OCI-LY7 (cell line): ENCODE results near the gene ZNF341. TPM values are rescaled to one million over a fixed set of nuclear protein-coding genes. Genes with fewer than 3 reads are reported as not detected.

ENCODE experiments used
- BruUV-seq: library from RNA; stranded (reverse); fragments of 400-500 nt; replicated peaks from 2 replicates; lab custom pipeline; 2021; lab: Mats Ljungman, UMichigan
- CTCF ChIA-PET: fragments of 300-600 bp; sonication (Branson Sonifier 250); formaldehyde crosslinking; loops from one replicate; lab custom pipeline; 2022; ENCODE audit warnings: antibody characterized with exemption; ENCODE audit not compliant: unreplicated experiment; lab: Charles Lee
- POLR2A ChIA-PET: fragments of 300-600 bp; sonication (Branson Sonifier 250); formaldehyde crosslinking; loops from one replicate; lab custom pipeline; 2022; ENCODE audit warnings: antibody characterized with exemption; lab: Charles Lee
- DNase-seq: peaks from one replicate; pipeline ENCODE4 v3.0.0-alpha.2; 2015; ENCODE audit warnings: low spot score
- H2AFZ ChIP-seq: fragments of 200-600 bp; sonication (generic), shearing (Covaris generic); 2 replicates; pipeline ENCODE4 v1.6.1; 2014; ENCODE audit warnings: mild to moderate bottlenecking, antibody characterized with exemption, low read length, moderate library complexity
- H3K27ac ChIP-seq: fragments of 200-600 bp; sonication (generic); 2 replicates; pipeline ENCODE4 v1.5.1; 2014; ENCODE audit warnings: mixed run types, low read depth, mild to moderate bottlenecking, moderate library complexity, low read length, inconsistent platforms; ENCODE audit not compliant: poor library complexity, severe bottlenecking
- H3K36me3 ChIP-seq: fragments of 200-600 bp; sonication (generic); 2 replicates; pipeline ENCODE4 v1.6.1; 2014; ENCODE audit warnings: mild to moderate bottlenecking, antibody characterized with exemption, low read length, moderate library complexity, mixed read lengths; ENCODE audit not compliant: insufficient read depth
- H3K4me1 ChIP-seq: fragments of 200-600 bp; sonication (generic); 2 replicates; pipeline ENCODE4 v1.5.1; 2014; ENCODE audit warnings: mild to moderate bottlenecking, low read length; ENCODE audit not compliant: insufficient read depth, poor library complexity, severe bottlenecking
- H3K4me2 ChIP-seq: fragments of 200-600 bp; sonication (generic); 2 replicates; pipeline ENCODE4 v1.6.1; 2014; ENCODE audit warnings: mild to moderate bottlenecking, low read length
- H3K4me3 ChIP-seq: fragments of 200-600 bp; sonication (generic); 2 replicates; pipeline ENCODE4 v1.5.1; 2014; ENCODE audit warnings: mild to moderate bottlenecking, low read depth, low read length; ENCODE audit not compliant: poor library complexity, severe bottlenecking
- H3K79me2 ChIP-seq: fragments of 200-600 bp; sonication (generic); 2 replicates; pipeline ENCODE4 v1.6.1; 2016; ENCODE audit warnings: low read depth, mild to moderate bottlenecking, low read length, moderate library complexity, mixed read lengths; ENCODE audit not compliant: insufficient read depth
- H3K9me2 ChIP-seq: fragments of 200-600 bp; sonication (generic); 2 replicates; pipeline ENCODE4 v1.6.1; 2016; ENCODE audit warnings: mild to moderate bottlenecking, low read length, mixed read lengths; ENCODE audit not compliant: insufficient read depth
- H3K9me3 ChIP-seq: fragments of 200-600 bp; sonication (generic); 2 replicates; pipeline ENCODE4 v1.6.1; 2014; ENCODE audit warnings: mild to moderate bottlenecking, mixed run types, low read length, mixed read lengths
- H4K20me1 ChIP-seq: fragments of 200-600 bp; sonication (generic); 2 replicates; pipeline ENCODE4 v1.6.1; 2014; ENCODE audit warnings: mild to moderate bottlenecking, antibody characterized with exemption, low read length, moderate library complexity, mixed read lengths; ENCODE audit not compliant: insufficient read depth
- CTCF ChIP-seq: fragments of 200-600 bp; sonication (generic); conservative IDR thresholded peaks from 2 replicates; pipeline ENCODE4 v1.5.1; 2014; ENCODE audit warnings: mild to moderate bottlenecking, antibody characterized with exemption, low read length, moderate library complexity, mixed read lengths
- EZH2phosphoT487 ChIP-seq: fragments of 200-600 bp; sonication (generic); IDR thresholded peaks from 2 replicates; pipeline ENCODE4 v1.6.1; 2018; ENCODE audit warnings: low read depth, borderline replicate concordance, mild to moderate bottlenecking, mixed run types, antibody characterized with exemption, low read length, moderate library complexity, mixed read lengths
- intact Hi-C: fragments of 100-400 bp; cut with micrococcal nuclease; formaldehyde crosslinking; loops from one replicate; pipeline ENCODE4 v1.10.0; 2022; ENCODE audit not compliant: unreplicated experiment
- total RNA-seq, 2 experiments: library from RNA; depleted of rRNA in 1 of 2; stranded (reverse); fragments of >200 nt in 1 of 2; shearing (Covaris generic) in 1 of 2; gene quantifications; 2 replicates each; pipeline ENCODE4 v1.2.3, GENCODE V29; 2014 to 2022

The ZNF341 gene
- total RNA-seq, 2 experiments from 2014 or later: 3.2 to 7.7 TPM

DNA sequence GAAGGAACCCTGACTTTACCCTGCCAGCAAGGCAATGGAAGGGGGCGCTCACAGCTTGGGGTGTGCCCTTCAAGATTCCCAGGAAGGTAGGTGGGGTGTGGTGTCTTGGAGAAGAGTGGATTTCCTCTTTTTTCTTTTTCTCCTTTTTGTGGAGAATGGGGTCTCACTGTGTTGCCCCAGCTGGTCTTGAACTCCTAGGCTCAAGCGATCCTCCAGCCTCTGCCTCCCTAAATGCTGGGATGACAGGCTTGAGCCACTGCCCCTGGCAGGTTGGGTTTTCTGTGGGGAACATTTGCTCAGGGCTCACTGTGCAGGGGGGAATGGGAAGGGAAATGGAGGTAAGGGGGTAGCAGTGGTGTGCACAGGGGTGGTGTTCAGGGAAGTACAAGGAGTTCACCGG is 4.0 kb upstream of the ZNF341 start:
- intact Hi-C loops: no loop called here
- Histone ChIP-seq H2AFZ (no peak overlapping the region), H3K9me3 (no peaks in the 10 kb centered on the region), H3K4me2 (no peak overlapping the region), H3K4me1 (peaks cover 11% of the 10 kb centered on the region), H3K79me2 (no peaks in the 10 kb centered on the region), H4K20me1 (no peaks in the 10 kb centered on the region), H3K4me3 (no peak overlapping the region), H3K27ac (no peak overlapping the region), H3K36me3 (no peaks in the 10 kb centered on the region), H3K9me2 (no peaks in the 10 kb centered on the region)
- no TSS peak for BruUV-seq
- no peak for TF ChIP-seq CTCF
- ChIA-PET POLR2A (interaction anchor here (1.0 kb wide), 1 partner anchor 7 kb away, joined by 4 read pairs; the partner anchor contains the start of gene PXMP4), CTCF (interaction anchor here (0.6 kb wide), 1 partner anchor 284 kb away, joined by 3 read pairs; the partner anchor contains the start of gene SNTA1)
- DNase-seq: no peak

DNA sequence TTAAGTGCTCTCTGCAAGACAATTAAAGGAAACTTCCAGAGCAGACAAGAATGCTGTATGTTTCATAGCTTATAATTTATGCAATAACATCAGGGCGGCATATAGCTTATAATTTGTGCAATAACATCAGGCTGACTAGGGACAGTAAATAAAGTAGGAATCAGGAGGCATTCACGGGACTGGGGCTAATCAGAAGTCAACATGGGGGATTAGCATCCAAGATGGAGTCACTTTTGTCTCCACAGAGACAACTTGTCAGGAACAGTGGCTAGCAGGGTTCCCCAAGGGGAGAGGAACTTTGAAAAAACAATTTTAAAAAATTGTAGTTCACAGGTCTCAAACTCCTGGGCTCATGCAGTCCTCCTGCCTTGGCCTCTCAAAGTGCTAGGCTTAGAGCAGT is 3.3 kb upstream of the ZNF341 start:
- intact Hi-C loops: no loop called here
- no peak overlapping the region for H3K27ac ChIP-seq
- H3K4me2 ChIP-seq: no peak overlapping the region
- H3K9me3 ChIP-seq: no peaks in the 10 kb centered on the region
- no peak for TF ChIP-seq CTCF
- TF ChIP-seq EZH2phosphoT487: no peak
- H2AFZ ChIP-seq: no peak overlapping the region
- POLR2A ChIA-PET: interaction anchor here (0.6 to 1.0 kb wide), 2 partner anchors 8 to 36 kb away, joined by 4 to 6 read pairs; partner anchors contain the start of gene PXMP4
- H4K20me1 ChIP-seq: no peaks in the 10 kb centered on the region
- CTCF ChIA-PET: interaction anchor here (0.6 kb wide), 1 partner anchor 285 kb away, joined by 3 read pairs; the partner anchor contains the start of gene SNTA1
- H3K9me2 ChIP-seq: no peaks in the 10 kb centered on the region
- BruUV-seq: no TSS peak
- H3K4me3 ChIP-seq: no peak overlapping the region
- H3K79me2 ChIP-seq: no peaks in the 10 kb centered on the region; the same call in 1 of the 2 replicates
- no peaks in the 10 kb centered on the region for H3K36me3 ChIP-seq
- peaks cover 18% of the 10 kb centered on the region for H3K4me1 ChIP-seq
- DNase-seq: no peak

DNA sequence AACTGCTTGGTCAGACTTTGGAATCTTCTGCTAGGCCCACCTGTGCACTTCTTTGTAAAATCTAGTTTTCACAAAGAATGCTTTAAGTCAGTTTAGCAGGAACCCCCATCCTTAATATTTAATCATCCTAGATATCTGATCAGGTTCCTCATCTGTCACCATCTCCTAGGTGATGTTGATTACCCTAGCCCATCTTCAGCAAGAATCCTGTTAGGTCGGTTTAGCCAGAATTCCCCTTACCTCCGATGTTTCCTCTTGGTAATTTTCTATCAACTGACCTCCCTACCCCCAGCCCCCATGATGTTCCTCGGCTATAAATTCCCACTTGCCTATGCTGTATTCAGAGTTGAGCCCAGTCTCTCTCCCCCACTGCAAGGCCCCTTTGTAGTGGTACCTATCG is 2.7 kb upstream of the ZNF341 start:
- ChIA-PET POLR2A (interaction anchor here (0.6 kb wide), 1 partner anchor 944 kb away, joined by 3 read pairs; no protein-coding TSS in a partner anchor), CTCF (no interaction called here)
- no peak for TF ChIP-seq CTCF
- no peak for TF ChIP-seq EZH2phosphoT487

More for the DNA sequence above, 2.7 kb upstream of the ZNF341 start:
- Histone ChIP-seq H3K27ac (no peak overlapping the region), H3K36me3 (no peaks in the 10 kb centered on the region), H3K79me2 (no peaks in the 10 kb centered on the region; the same call in 1 of the 2 replicates), H3K9me3 (no peaks in the 10 kb centered on the region), H3K4me2 (no peak overlapping the region), H2AFZ (no peak overlapping the region), H3K9me2 (no peaks in the 10 kb centered on the region), H3K4me1 (peaks cover 24% of the 10 kb centered on the region), H3K4me3 (no peak overlapping the region), H4K20me1 (no peaks in the 10 kb centered on the region)
- DNase-seq: no peak
- no TSS peak for BruUV-seq
- intact Hi-C loops: no loop called here
